Measurements from ENCODE around the gene SPOCK3.

- TF ChIP-seq ZNF274 (IDR thresholded peaks at IDR 0.05; ENCODE audit: low read depth, low read length) (no peak), SUZ12 (IDR thresholded peaks at IDR 0.05; ENCODE audit: extremely low read depth, insufficient read depth, insufficient read length) (no peak), YY1 (IDR thresholded peaks at IDR 0.05; ENCODE audit: insufficient read depth, insufficient read length) (no peak)
Measured at GRCh38 chr4:167210166-167210565, 24.1 kb downstream of the SPOCK3 start.

Measured in NT2/D1 (cell line).